Endothelial cell of umbilical vein (primary cell): ENCODE data around the gene LIN28B.

Source experiments
- EZH2 ChIP-seq: IDR thresholded peaks from 2 replicates; pipeline ENCODE4 v1.6.1; 2012; ENCODE audit warnings: borderline replicate concordance, low read depth, mild to moderate bottlenecking, moderate library complexity, low read length, inconsistent platforms; ENCODE audit not compliant: severe bottlenecking
- FOS ChIP-seq: IDR thresholded peaks from 2 replicates; pipeline ENCODE4 v1.6.1; 2011; ENCODE audit warnings: mild to moderate bottlenecking, low read length, moderate library complexity, borderline replicate concordance; ENCODE audit not compliant: insufficient read depth
- GATA2 ChIP-seq: IDR thresholded peaks from 2 replicates; pipeline ENCODE4 v1.7.0; 2011; ENCODE audit warnings: low read depth, mild to moderate bottlenecking, moderate library complexity, mixed read lengths, low read length; ENCODE audit not compliant: insufficient read length, insufficient read depth
- JUN ChIP-seq: IDR thresholded peaks from 2 replicates; pipeline ENCODE4 v1.6.1; 2011; ENCODE audit warnings: borderline replicate concordance, low read depth; ENCODE audit not compliant: insufficient read length, insufficient read depth
- POLR2A ChIP-seq: IDR thresholded peaks from 2 replicates; pipeline ENCODE4 v1.6.1; 2012; ENCODE audit warnings: low read depth, mild to moderate bottlenecking, control low read depth, low read length
- POLR2AphosphoS5 ChIP-seq: IDR thresholded peaks from 2 replicates; pipeline ENCODE4 v1.6.1; 2012; ENCODE audit warnings: low read depth, mild to moderate bottlenecking, control low read depth, low read length, moderate library complexity; ENCODE audit not compliant: insufficient read depth
- TF ChIP-seq, protein P1 (sequence below), 2 donors: IDR thresholded peaks; 1 replicate in 1 of 2; 2 replicates in 1 of 2; pipeline ENCODE4 v1.5.1; 2011; ENCODE audit warnings: low read length in 2 of 2, mild to moderate bottlenecking in 2 of 2, moderate library complexity in 2 of 2, control low read depth in 1 of 2, inconsistent platforms in 1 of 2, low read depth in 1 of 2; ENCODE audit not compliant: insufficient read depth in 1 of 2; ENCODE audit errors: extremely low read depth in 1 of 2
- TF ChIP-seq, protein P2 (sequence below): IDR thresholded peaks from 2 replicates; pipeline ENCODE4 v1.6.1; 2011; ENCODE audit not compliant: insufficient read depth, insufficient read length

DNA sequence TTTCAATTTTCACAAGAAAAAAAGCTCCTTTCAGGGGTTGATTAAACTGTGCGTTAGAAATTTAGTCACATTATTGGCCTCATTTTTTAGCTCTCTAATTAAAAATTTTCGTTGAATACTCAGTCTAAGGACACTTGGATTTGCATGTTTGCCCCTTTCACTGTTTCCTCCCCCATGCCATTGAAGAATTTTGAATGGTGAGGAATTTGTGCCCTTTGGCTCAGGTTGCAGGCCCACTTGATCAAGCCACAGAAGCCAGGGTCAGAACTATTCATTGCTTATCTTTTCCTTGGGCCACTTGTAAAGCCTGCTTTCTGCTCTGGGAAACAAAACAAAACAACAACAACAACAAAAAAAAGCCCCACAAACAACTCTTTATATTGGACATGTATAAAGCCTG, 12.2 kb downstream of the LIN28B start:
- TF ChIP-seq GATA2 (no peak), EZH2 (no peak), POLR2A (no peak), FOS (no peak), POLR2AphosphoS5 (no peak), JUN (no peak)
- TF ChIP-seq, protein P1, sequence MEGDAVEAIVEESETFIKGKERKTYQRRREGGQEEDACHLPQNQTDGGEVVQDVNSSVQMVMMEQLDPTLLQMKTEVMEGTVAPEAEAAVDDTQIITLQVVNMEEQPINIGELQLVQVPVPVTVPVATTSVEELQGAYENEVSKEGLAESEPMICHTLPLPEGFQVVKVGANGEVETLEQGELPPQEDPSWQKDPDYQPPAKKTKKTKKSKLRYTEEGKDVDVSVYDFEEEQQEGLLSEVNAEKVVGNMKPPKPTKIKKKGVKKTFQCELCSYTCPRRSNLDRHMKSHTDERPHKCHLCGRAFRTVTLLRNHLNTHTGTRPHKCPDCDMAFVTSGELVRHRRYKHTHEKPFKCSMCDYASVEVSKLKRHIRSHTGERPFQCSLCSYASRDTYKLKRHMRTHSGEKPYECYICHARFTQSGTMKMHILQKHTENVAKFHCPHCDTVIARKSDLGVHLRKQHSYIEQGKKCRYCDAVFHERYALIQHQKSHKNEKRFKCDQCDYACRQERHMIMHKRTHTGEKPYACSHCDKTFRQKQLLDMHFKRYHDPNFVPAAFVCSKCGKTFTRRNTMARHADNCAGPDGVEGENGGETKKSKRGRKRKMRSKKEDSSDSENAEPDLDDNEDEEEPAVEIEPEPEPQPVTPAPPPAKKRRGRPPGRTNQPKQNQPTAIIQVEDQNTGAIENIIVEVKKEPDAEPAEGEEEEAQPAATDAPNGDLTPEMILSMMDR (IDR thresholded peaks at IDR 0.05; ENCODE audit: extremely low read depth in 1 of 2, insufficient read depth in 1 of 2, low read depth in 1 of 2, low read length in 2 of 2) = no peak
- TF ChIP-seq, protein P2, sequence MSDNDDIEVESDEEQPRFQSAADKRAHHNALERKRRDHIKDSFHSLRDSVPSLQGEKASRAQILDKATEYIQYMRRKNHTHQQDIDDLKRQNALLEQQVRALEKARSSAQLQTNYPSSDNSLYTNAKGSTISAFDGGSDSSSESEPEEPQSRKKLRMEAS = no peak
